ENCODE results near the gene RBM4B.

The RBM4B gene

DNA sequence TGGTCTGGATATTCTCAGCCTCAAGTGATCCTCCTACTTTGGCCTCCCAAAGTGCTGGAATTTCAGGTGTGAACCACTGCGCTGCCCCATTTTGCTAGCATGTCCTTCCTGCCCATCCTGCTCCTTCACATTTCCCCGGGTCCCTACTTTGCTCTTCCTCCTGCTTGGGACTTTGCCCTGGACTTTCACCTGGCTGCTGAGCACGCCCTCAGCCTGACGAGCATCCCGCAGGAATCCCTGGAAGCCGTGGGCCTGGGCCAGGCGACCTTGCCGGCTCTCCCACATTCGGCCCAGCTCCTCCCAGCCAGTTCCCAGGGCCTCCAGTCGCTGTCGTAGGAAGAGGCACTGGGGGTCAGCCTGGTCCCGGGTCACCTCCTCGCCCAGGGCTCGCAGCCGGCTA lies 22.6 kb upstream of the RBM4B start:
- TF ChIP-seq CTCF (IDR thresholded peaks at IDR 0.05; ENCODE audit: low read depth, low read length, missing control alignments): no peak
- DNase-seq (ENCODE audit: extremely low read depth, low read depth): no peak
- H3K4me3 ChIP-seq (replicated peaks; ENCODE audit: low read depth, low read length): no peak overlapping the region

GRCh38 chr11:66698491-66698890 lies 20.8 kb upstream of the RBM4B start:
- H3K4me3 ChIP-seq (replicated peaks; ENCODE audit: low read depth, low read length): no peak overlapping the region
- TF ChIP-seq CTCF (IDR thresholded peaks at IDR 0.05; ENCODE audit: low read depth, low read length, missing control alignments): no peak
- DNase-seq (ENCODE audit: extremely low read depth, low read depth): no peak

GRCh38 chr11:66697988-66698387 lies 20.3 kb upstream of the RBM4B start:
- TF ChIP-seq CTCF (IDR thresholded peaks at IDR 0.05; ENCODE audit: low read depth, low read length, missing control alignments): no peak
- H3K4me3 ChIP-seq (replicated peaks; ENCODE audit: low read depth, low read length): no peak overlapping the region
- no peak for DNase-seq (ENCODE audit: extremely low read depth, low read depth)

DNA sequence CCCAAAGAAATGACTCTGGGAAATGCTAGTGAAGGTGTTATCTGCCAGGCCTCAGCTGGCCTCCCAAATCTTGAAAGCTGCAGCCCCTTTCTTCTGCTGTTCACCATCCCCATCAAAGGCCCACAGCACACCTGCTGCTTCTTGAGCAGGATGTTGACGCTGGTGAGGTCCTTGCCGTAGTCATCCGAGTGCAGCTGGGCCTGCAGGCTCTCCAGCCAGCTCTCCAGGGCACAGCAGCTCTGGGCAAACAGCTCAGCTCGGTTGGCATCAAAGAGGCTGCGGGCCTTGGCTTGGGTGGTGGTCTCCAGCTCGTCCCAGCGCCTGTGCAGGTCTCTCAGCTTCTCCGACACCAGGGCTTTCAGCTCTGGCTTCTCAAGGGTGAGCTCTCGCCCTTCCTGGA lies 18.5 kb upstream of the RBM4B start:
- no peak for DNase-seq (ENCODE audit: extremely low read depth, low read depth)
- TF ChIP-seq CTCF (IDR thresholded peaks at IDR 0.05; ENCODE audit: low read depth, low read length, missing control alignments): no peak
- no peak overlapping the region for H3K4me3 ChIP-seq (replicated peaks; ENCODE audit: low read depth, low read length)

GRCh38 chr11:66694732-66695207 lies 17.1 kb upstream of the RBM4B start:
- peak; percentile 100 for TF ChIP-seq CTCF (IDR thresholded peaks at IDR 0.05; ENCODE audit: low read depth, low read length, missing control alignments)
- no peak overlapping the region for H3K4me3 ChIP-seq (replicated peaks; ENCODE audit: low read depth, low read length)
- DNase-seq (ENCODE audit: extremely low read depth, low read depth): peak; percentile 96

DNA sequence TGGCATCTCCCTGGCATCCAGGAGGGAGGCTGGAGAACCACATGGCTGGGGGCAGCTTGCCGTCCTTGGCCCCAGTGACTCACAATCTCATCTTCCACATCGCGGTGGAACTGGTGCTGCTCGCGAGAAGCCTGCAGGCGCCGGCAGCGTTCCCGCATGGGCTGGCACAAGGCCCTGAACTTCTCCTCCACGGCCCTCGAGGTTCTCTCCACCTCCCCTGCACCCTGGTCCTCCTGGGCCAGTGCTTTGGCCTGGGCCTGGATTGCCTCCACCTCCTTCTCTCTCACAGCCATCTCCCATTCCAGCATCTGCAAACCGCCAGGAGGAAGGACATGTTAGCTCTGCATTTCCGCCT lies 16.3 kb upstream of the RBM4B start:
- H3K4me3 ChIP-seq (replicated peaks; ENCODE audit: low read depth, low read length): no peak overlapping the region
- TF ChIP-seq CTCF (IDR thresholded peaks at IDR 0.05; ENCODE audit: low read depth, low read length, missing control alignments): no peak
- DNase-seq (ENCODE audit: extremely low read depth, low read depth): no peak

DNA sequence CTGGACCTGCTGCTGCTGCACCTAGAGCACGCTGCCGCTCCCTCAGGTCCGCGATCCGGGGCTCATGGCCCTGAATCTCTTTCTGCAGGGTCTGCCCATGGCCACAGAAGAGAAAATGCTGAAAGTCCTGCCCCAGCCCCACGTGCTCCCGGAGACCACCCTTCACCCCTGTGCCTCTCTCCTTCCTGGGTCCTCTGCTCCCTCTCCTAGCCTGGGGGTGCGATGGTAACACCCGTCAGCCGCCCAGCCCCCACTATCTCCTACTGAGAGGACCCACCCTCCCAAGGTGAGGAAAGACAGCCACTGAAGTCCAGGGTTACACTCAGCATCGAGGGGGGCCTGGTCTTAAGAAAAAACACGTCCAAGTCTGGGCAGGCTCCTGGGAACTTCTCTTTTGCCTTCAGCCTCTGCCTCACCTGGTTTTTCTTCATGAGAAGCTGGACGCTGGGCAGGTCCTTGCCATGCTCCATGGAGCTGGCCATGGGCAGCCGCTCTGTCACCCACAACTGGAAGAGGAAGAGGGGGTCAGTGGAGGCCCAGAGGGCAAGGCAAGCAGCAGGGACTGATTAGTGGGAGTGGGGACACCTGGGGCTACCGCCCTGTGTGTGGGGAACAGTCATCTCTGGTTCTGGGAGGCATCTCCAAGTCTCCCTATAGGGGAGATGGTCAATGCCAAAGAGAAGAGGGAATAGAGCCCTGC lies 15.8 kb upstream of the RBM4B start:
- no peak for TF ChIP-seq CTCF (IDR thresholded peaks at IDR 0.05; ENCODE audit: low read depth, low read length, missing control alignments)
- H3K4me3 ChIP-seq (replicated peaks; ENCODE audit: low read depth, low read length): no peak overlapping the region
- no peak for DNase-seq (ENCODE audit: extremely low read depth, low read depth)
